DOHH2 (cell line): ENCODE results near the gene TTC21A.

Experiments used
- H3F3A ChIP-seq: fragments of 200-600 bp; sonication (generic), shearing (Covaris generic); 2 replicates; pipeline ENCODE4 v1.6.0; 2016; ENCODE audit warnings: antibody characterized with exemption, mild to moderate bottlenecking; ENCODE audit not compliant: control insufficient read depth, insufficient read depth
- H3K27ac ChIP-seq: fragments of 200-600 bp; sonication (generic); 2 replicates; pipeline ENCODE4 v1.5.1; 2014; ENCODE audit warnings: low read depth, mild to moderate bottlenecking, low read length, moderate library complexity
- H3K27me3 ChIP-seq: fragments of 200-600 bp; sonication (generic); 2 replicates; pipeline ENCODE4 v1.6.1; 2014; ENCODE audit warnings: mild to moderate bottlenecking, low read length, mixed read lengths; ENCODE audit not compliant: control insufficient read depth
- H3K36me3 ChIP-seq: fragments of 200-600 bp; sonication (generic); 2 replicates; pipeline ENCODE4 v1.6.1; 2014; ENCODE audit warnings: mild to moderate bottlenecking, low read length, moderate library complexity, mixed read lengths; ENCODE audit not compliant: control insufficient read depth
- H3K4me1 ChIP-seq: fragments of 200-600 bp; sonication (generic); 2 replicates; pipeline ENCODE4 v1.6.1; 2014; ENCODE audit warnings: mild to moderate bottlenecking, low read length, mixed read lengths; ENCODE audit not compliant: control insufficient read depth
- H3K4me2 ChIP-seq: fragments of 200-600 bp; sonication (generic); 2 replicates; pipeline ENCODE4 v1.6.0; 2014; ENCODE audit warnings: mild to moderate bottlenecking, low read length, moderate library complexity
- H3K4me3 ChIP-seq: fragments of 200-600 bp; sonication (generic); 2 replicates; pipeline ENCODE4 v1.5.1; 2014; ENCODE audit warnings: mild to moderate bottlenecking, low read length, mixed read lengths
- H3K79me2 ChIP-seq: fragments of 200-600 bp; sonication (generic); 2 replicates; pipeline ENCODE4 v1.6.1; 2014; ENCODE audit warnings: mild to moderate bottlenecking, low read length, mixed read lengths; ENCODE audit not compliant: control insufficient read depth
- H3K9me2 ChIP-seq: fragments of 200-600 bp; sonication (generic); replicated peaks from 2 replicates; pipeline ENCODE4 v1.6.1; 2014; ENCODE audit warnings: mild to moderate bottlenecking, low read length, mixed read lengths; ENCODE audit not compliant: control insufficient read depth
- H3K9me3 ChIP-seq: fragments of 200-600 bp; sonication (generic); 2 replicates; pipeline ENCODE4 v1.6.1; 2014; ENCODE audit warnings: antibody characterized with exemption, low read length, mixed read lengths; ENCODE audit not compliant: control insufficient read depth, insufficient read depth
- H4K20me1 ChIP-seq: fragments of 200-600 bp; sonication (generic); 2 replicates; pipeline ENCODE4 v1.6.0; 2014; ENCODE audit warnings: low read depth, mild to moderate bottlenecking, antibody characterized with exemption, low read length, moderate library complexity; ENCODE audit not compliant: control insufficient read depth, insufficient read depth
- EZH2phosphoT487 ChIP-seq: fragments of 200-600 bp; sonication (generic); IDR thresholded peaks from 2 replicates; pipeline ENCODE4 v1.6.1; 2017; ENCODE audit warnings: borderline replicate concordance, mild to moderate bottlenecking, antibody characterized with exemption, low read length, moderate library complexity, mixed read lengths
- TF ChIP-seq, protein P1 (sequence below): fragments of 200-600 bp; sonication (generic); IDR thresholded peaks from one replicate; pipeline ENCODE4 v1.5.1; 2014; ENCODE audit warnings: antibody characterized with exemption, mild to moderate bottlenecking, low read depth, low read length; ENCODE audit not compliant: poor library complexity, severe bottlenecking

TTC21A gene

GRCh38 chr3:39166134-39166710, 58.7 kb downstream of the TTC21A start:
- TF ChIP-seq, protein P1, sequence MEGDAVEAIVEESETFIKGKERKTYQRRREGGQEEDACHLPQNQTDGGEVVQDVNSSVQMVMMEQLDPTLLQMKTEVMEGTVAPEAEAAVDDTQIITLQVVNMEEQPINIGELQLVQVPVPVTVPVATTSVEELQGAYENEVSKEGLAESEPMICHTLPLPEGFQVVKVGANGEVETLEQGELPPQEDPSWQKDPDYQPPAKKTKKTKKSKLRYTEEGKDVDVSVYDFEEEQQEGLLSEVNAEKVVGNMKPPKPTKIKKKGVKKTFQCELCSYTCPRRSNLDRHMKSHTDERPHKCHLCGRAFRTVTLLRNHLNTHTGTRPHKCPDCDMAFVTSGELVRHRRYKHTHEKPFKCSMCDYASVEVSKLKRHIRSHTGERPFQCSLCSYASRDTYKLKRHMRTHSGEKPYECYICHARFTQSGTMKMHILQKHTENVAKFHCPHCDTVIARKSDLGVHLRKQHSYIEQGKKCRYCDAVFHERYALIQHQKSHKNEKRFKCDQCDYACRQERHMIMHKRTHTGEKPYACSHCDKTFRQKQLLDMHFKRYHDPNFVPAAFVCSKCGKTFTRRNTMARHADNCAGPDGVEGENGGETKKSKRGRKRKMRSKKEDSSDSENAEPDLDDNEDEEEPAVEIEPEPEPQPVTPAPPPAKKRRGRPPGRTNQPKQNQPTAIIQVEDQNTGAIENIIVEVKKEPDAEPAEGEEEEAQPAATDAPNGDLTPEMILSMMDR: no peak
- TF ChIP-seq EZH2phosphoT487: no peak
- Histone ChIP-seq H3K36me3 (no peaks in the 10 kb centered on the region), H3K27me3 (no peaks in the 10 kb centered on the region), H3K9me2 (no peaks in the 10 kb centered on the region), H3K79me2 (no peaks in the 10 kb centered on the region), H3F3A (no peaks in the 10 kb centered on the region), H3K4me2 (no peak overlapping the region), H3K4me3 (no peak overlapping the region), H3K4me1 (no peaks in the 10 kb centered on the region), H4K20me1 (no peaks in the 10 kb centered on the region), H3K9me3 (no peaks in the 10 kb centered on the region), H3K27ac (no peak overlapping the region)

DNA sequence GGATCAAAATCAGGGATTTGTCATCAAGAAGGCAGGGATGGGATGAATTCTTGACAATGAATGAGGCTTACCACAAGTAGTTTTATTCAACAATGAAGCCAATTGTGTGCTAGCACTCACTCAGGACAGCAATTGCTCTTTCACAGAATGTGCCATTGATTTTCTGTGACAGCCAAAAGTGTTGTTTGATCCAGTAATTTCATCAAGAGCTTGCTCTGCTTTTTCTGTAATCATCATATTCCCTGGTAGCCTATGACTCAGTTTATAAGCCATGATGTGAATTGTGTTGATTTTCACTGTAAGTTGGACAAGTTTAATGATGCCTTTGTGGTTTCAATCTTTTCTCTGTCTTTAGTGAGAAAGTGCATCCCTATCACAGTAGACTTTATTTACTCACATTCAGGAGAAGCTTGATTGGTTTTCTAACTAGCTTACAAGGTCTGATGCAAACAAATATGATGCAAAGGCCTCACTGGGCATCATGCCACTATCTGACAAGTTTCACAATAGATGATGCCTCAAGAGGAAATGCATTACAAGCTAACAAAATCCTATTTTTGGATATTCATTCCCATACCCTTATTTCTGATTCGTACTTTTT, 59.6 kb downstream of the TTC21A start:
- no peak overlapping the region for H3K4me2 ChIP-seq

DNA sequence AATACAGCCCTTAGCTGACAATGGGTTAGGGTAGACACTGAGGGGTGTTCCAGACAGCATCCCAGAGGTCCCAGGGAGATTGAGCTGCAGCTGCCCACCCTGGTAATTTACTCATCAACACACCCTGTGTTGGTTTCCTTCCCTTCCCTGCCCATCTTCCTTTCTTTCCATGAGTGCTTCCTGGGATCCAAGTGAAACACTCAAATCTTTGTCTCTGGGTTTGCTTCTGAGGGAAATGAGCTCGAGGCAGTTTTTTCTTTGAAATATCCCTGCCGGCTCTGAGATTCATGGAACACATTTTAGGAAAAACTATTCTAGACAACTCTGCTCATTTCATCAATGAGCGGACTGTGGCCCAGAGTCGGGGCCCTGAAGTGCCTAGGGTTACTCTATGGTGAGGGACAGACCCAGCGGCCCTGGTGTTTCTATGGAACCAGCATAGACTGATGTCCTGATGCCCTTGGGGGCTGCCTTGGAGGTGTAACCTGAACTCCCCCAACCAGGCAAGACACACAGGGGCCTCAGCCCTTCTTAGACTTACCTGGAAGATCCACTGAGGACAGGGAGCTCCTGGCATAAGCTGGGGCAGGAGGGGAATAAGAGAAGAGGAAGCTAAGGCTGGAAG, 60.8 kb downstream of the TTC21A start:
- Histone ChIP-seq H3K27ac (no peak overlapping the region), H3K79me2 (no peaks in the 10 kb centered on the region), H3K9me3 (no peaks in the 10 kb centered on the region), H3K4me2 (no peak overlapping the region), H3K27me3 (peaks cover 12% of the 10 kb centered on the region), H3K4me1 (no peaks in the 10 kb centered on the region), H3K9me2 (no peaks in the 10 kb centered on the region), H4K20me1 (no peaks in the 10 kb centered on the region), H3K4me3 (no peak overlapping the region), H3K36me3 (no peaks in the 10 kb centered on the region), H3F3A (no peaks in the 10 kb centered on the region)
- TF ChIP-seq EZH2phosphoT487: no peak
- TF ChIP-seq, protein P1: no peak

More for the DNA sequence above, 59.6 kb downstream of the TTC21A start:
- Histone ChIP-seq H3K4me1 (no peaks in the 10 kb centered on the region), H3F3A (no peaks in the 10 kb centered on the region), H3K27me3 (peaks cover 8% of the 10 kb centered on the region), H3K27ac (no peak overlapping the region), H4K20me1 (no peaks in the 10 kb centered on the region), H3K4me3 (no peak overlapping the region), H3K79me2 (no peaks in the 10 kb centered on the region), H3K9me3 (no peaks in the 10 kb centered on the region), H3K36me3 (no peaks in the 10 kb centered on the region), H3K9me2 (no peaks in the 10 kb centered on the region)
- TF ChIP-seq, protein P1: no peak
